Transverse colon (tissue), 3 donors: Measurements from ENCODE around the gene OR5T2.

ENCODE experiments used
- EP300 ChIP-seq: sonication (generic); formaldehyde crosslinking; IDR thresholded peaks from one replicate; pipeline ENCODE4 v1.6.1; 2017; ENCODE audit warnings: antibody characterized with exemption, low read depth
- POLR2A ChIP-seq: fragments of 450-650 bp; IDR thresholded peaks from one replicate; pipeline ENCODE4 v1.6.1; 2016; ENCODE audit warnings: antibody characterized with exemption, mild to moderate bottlenecking, moderate library complexity
- TF ChIP-seq, protein P1 (sequence below), 5 experiments: fragments of 200-600 bp in 3 of 5; fragments of 450-650 bp in 2 of 5; sonication (generic) in 3 of 5; IDR thresholded peaks; 1 replicate in 2 of 5; 2 replicates in 3 of 5; pipeline ENCODE4 v1.5.1; 2016 to 2017; ENCODE audit warnings: antibody characterized with exemption in 5 of 5, inconsistent platforms in 3 of 5, mild to moderate bottlenecking in 2 of 5, moderate library complexity in 1 of 5

DNA sequence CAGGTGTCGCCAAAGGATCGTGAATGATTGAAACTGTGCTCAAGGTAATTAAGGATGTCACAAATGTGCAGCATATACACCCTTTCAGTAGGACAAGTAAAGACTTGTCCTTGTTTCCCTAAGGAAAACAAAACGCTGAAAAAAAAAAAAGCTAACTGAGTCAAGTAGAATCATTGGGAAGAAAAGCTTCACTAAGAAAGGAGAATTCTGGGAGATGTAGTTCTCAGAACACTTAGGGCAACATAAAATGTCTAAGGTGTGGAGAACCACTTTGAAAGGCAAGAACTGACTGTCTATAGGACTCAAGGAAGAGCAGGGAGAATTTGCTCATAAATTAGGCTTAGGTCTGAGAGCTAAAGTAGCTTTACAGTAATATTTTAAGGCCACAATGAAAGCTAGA is 37.0 kb upstream of the OR5T2 start:
- TF ChIP-seq, protein P1, sequence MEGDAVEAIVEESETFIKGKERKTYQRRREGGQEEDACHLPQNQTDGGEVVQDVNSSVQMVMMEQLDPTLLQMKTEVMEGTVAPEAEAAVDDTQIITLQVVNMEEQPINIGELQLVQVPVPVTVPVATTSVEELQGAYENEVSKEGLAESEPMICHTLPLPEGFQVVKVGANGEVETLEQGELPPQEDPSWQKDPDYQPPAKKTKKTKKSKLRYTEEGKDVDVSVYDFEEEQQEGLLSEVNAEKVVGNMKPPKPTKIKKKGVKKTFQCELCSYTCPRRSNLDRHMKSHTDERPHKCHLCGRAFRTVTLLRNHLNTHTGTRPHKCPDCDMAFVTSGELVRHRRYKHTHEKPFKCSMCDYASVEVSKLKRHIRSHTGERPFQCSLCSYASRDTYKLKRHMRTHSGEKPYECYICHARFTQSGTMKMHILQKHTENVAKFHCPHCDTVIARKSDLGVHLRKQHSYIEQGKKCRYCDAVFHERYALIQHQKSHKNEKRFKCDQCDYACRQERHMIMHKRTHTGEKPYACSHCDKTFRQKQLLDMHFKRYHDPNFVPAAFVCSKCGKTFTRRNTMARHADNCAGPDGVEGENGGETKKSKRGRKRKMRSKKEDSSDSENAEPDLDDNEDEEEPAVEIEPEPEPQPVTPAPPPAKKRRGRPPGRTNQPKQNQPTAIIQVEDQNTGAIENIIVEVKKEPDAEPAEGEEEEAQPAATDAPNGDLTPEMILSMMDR (IDR thresholded peaks at IDR 0.05), result no peak
- TF ChIP-seq POLR2A (no peak), EP300 (no peak)
